ENCODE results near the gene PCNX1.
A peak's percentile ranks its signal among the peaks of the same experiment; 100 is the strongest.
"Not testable (repeated sequence)": the region's sequence is repeated elsewhere in the genome, so short reads cannot be mapped to it uniquely, and the experiment has no call there.

The PCNX1 gene

GRCh38 chr14:71135911-71136310 lies 228.7 kb downstream of the PCNX1 start:
- DNase-seq = no peak

- no peak for DNase-seq
Observed at GRCh38 chr14:71136386-71137060, 229.3 kb downstream of the PCNX1 start.

- no peak for DNase-seq
Observed at GRCh38 chr14:71137536-71138447, 230.5 kb downstream of the PCNX1 start.

GRCh38 chr14:71138448-71139293 lies 231.4 kb downstream of the PCNX1 start:
- peak; percentile 35 for DNase-seq

GRCh38 chr14:71139294-71139946 lies 232.2 kb downstream of the PCNX1 start:
- DNase-seq = no peak

GRCh38 chr14:71140157-71140556 lies 232.9 kb downstream of the PCNX1 start:
- no peak for DNase-seq

GRCh38 chr14:71141701-71142374 lies 234.6 kb downstream of the PCNX1 start:
- no peak for DNase-seq

- peak; percentile 21 for DNase-seq
Observed at GRCh38 chr14:71142375-71143038, 235.2 kb downstream of the PCNX1 start.

- DNase-seq = peak; percentile 27
Observed at GRCh38 chr14:71143381-71144290, 236.4 kb downstream of the PCNX1 start.

GRCh38 chr14:71147335-71147734 lies 240.1 kb downstream of the PCNX1 start:
- not testable (repeated sequence) for DNase-seq

- DNase-seq = no peak
Observed at GRCh38 chr14:71148627-71149026, 241.4 kb downstream of the PCNX1 start.

- DNase-seq = no peak
Observed at GRCh38 chr14:71150737-71151136, 243.5 kb downstream of the PCNX1 start.

- no peak for DNase-seq
Observed at GRCh38 chr14:71155743-71156142, 248.5 kb downstream of the PCNX1 start.

- DNase-seq = no peak
Observed at GRCh38 chr14:71163050-71163841, 256.0 kb downstream of the PCNX1 start.

GRCh38 chr14:71163842-71164629 lies 256.8 kb downstream of the PCNX1 start:
- DNase-seq = no peak
